ENCODE data around the gene LRRC26. TPM values are rescaled to one million over a fixed set of nuclear protein-coding genes. Genes with fewer than 3 reads are reported as not detected.

The LRRC26 gene
- total and polyA plus RNA-seq, 2 experiments from 2014 or later = not detected

- 29 to 31% methylated on average over 17 to 34 of the region's 44 CpGs for WGBS, 2 experiments (ENCODE audit: low coverage in 1 of 2, low lambda C conversion rate in 2 of 2, missing lambda C conversion rate in 2 of 2)
- H3K4me3 ChIP-seq = no peak overlapping the region
- H3K27me3 ChIP-seq (replicated peaks; ENCODE audit: insufficient read depth) = peaks cover 38% of the 10 kb centered on the region
- no peaks in the 10 kb centered on the region for H3K9me3 ChIP-seq (ENCODE audit: low read depth)
- H3K9ac ChIP-seq = no peak overlapping the region
- TF ChIP-seq EZH2phosphoT487 (IDR thresholded peaks at IDR 0.05; ENCODE audit: insufficient read depth, low read depth) = no peak
- TF ChIP-seq EZH2 (IDR thresholded peaks at IDR 0.05; ENCODE audit: insufficient read depth, poor library complexity, severe bottlenecking) = peak; percentile 32
- H3K27ac ChIP-seq = no peak overlapping the region
- no peaks in the 10 kb centered on the region for H3K4me1 ChIP-seq (ENCODE audit: insufficient read depth)
- H3K79me2 ChIP-seq (ENCODE audit: insufficient read depth) = no peaks in the 10 kb centered on the region
- no peaks in the 10 kb centered on the region for H3K9me2 ChIP-seq (ENCODE audit: insufficient read depth)
- H3K36me3 ChIP-seq (ENCODE audit: low read depth) = no peaks in the 10 kb centered on the region
- H3K4me2 ChIP-seq (ENCODE audit: unreplicated experiment) = no peak overlapping the region
- H2AFZ ChIP-seq = no peak overlapping the region
- H3F3A ChIP-seq (ENCODE audit: insufficient read depth) = no peaks in the 10 kb centered on the region
- peak; percentile 9 for DNase-seq
- H4K20me1 ChIP-seq (ENCODE audit: insufficient read depth) = no peaks in the 10 kb centered on the region
- in situ Hi-C loops (cut with MboI) = no loop called here
These were observed 2.5 kb downstream of the LRRC26 start for GRCh38 chr9:137167277-137167746.

GRCh38 chr9:137166380-137167229 is 3.2 kb downstream of the LRRC26 start:
- Histone ChIP-seq H4K20me1 (ENCODE audit: insufficient read depth) (no peaks in the 10 kb centered on the region), H3K4me1 (ENCODE audit: insufficient read depth) (no peaks in the 10 kb centered on the region), H3K27ac (no peak overlapping the region), H3K4me3 (no peak overlapping the region), H3K9me2 (ENCODE audit: insufficient read depth) (no peaks in the 10 kb centered on the region), H3K9me3 (ENCODE audit: low read depth) (no peaks in the 10 kb centered on the region), H3F3A (ENCODE audit: insufficient read depth) (no peaks in the 10 kb centered on the region), H3K36me3 (ENCODE audit: low read depth) (no peaks in the 10 kb centered on the region), H3K27me3 (replicated peaks; ENCODE audit: insufficient read depth) (peaks cover 43% of the 10 kb centered on the region), H3K4me2 (ENCODE audit: unreplicated experiment) (no peak overlapping the region), H3K79me2 (ENCODE audit: insufficient read depth) (no peaks in the 10 kb centered on the region), H2AFZ (no peak overlapping the region), H3K9ac (no peak overlapping the region)
- no peak for DNase-seq
- TF ChIP-seq EZH2 (IDR thresholded peaks at IDR 0.05; ENCODE audit: insufficient read depth, poor library complexity, severe bottlenecking) = peak; percentile 35
- TF ChIP-seq EZH2phosphoT487 (IDR thresholded peaks at IDR 0.05; ENCODE audit: insufficient read depth, low read depth) = no peak
- 43 to 55% methylated on average over 18 to 21 of the region's 22 CpGs for WGBS, 2 experiments (ENCODE audit: low coverage in 1 of 2, low lambda C conversion rate in 2 of 2, missing lambda C conversion rate in 2 of 2)
- in situ Hi-C loops (cut with MboI) = no loop called here

- in situ Hi-C loops (cut with MboI) = no loop called here
- no peaks in the 10 kb centered on the region for H3K79me2 ChIP-seq (ENCODE audit: insufficient read depth)
- H3K27ac ChIP-seq = no peak overlapping the region
- H2AFZ ChIP-seq = no peak overlapping the region
- no peak overlapping the region for H3K4me3 ChIP-seq
- H4K20me1 ChIP-seq (ENCODE audit: insufficient read depth) = no peaks in the 10 kb centered on the region
- no peaks in the 10 kb centered on the region for H3K36me3 ChIP-seq (ENCODE audit: low read depth)
- H3K4me2 ChIP-seq (ENCODE audit: unreplicated experiment) = no peak overlapping the region
- H3K9me3 ChIP-seq (ENCODE audit: low read depth) = no peaks in the 10 kb centered on the region
- H3K4me1 ChIP-seq (ENCODE audit: insufficient read depth) = no peaks in the 10 kb centered on the region
- no peak overlapping the region for H3K9ac ChIP-seq
- DNase-seq = no peak
- no peak for TF ChIP-seq EZH2phosphoT487 (IDR thresholded peaks at IDR 0.05; ENCODE audit: insufficient read depth, low read depth)
- no peak for TF ChIP-seq EZH2 (IDR thresholded peaks at IDR 0.05; ENCODE audit: insufficient read depth, poor library complexity, severe bottlenecking)
- H3F3A ChIP-seq (ENCODE audit: insufficient read depth) = no peaks in the 10 kb centered on the region
- no peaks in the 10 kb centered on the region for H3K9me2 ChIP-seq (ENCODE audit: insufficient read depth)
- peaks cover 39% of the 10 kb centered on the region for H3K27me3 ChIP-seq (replicated peaks; ENCODE audit: insufficient read depth)
- 54 to 64% methylated on average over 17 to 32 of the region's 32 CpGs for whole genome bisulfite sequencing, 2 experiments (ENCODE audit: low coverage in 1 of 2, low lambda C conversion rate in 2 of 2, missing lambda C conversion rate in 2 of 2)
These were observed 4.5 kb downstream of the LRRC26 start for GRCh38 chr9:137165250-137165836.

GRCh38 chr9:137164370-137165249 is 5.2 kb downstream of the LRRC26 start:
- H3K9me3 ChIP-seq (ENCODE audit: low read depth) = no peaks in the 10 kb centered on the region
- no peaks in the 10 kb centered on the region for H3K79me2 ChIP-seq (ENCODE audit: insufficient read depth)
- TF ChIP-seq EZH2 (IDR thresholded peaks at IDR 0.05; ENCODE audit: insufficient read depth, poor library complexity, severe bottlenecking) = no peak
- no peak for TF ChIP-seq EZH2phosphoT487 (IDR thresholded peaks at IDR 0.05; ENCODE audit: insufficient read depth, low read depth)
- no peak overlapping the region for H3K27ac ChIP-seq
- DNase-seq = no peak
- no peak overlapping the region for H3K4me2 ChIP-seq (ENCODE audit: unreplicated experiment)
- no peaks in the 10 kb centered on the region for H3F3A ChIP-seq (ENCODE audit: insufficient read depth)
- in situ Hi-C loops (cut with MboI) = no loop called here
- no peaks in the 10 kb centered on the region for H3K4me1 ChIP-seq (ENCODE audit: insufficient read depth)
- no peak overlapping the region for H2AFZ ChIP-seq
- no peak overlapping the region for H3K9ac ChIP-seq
- no peak overlapping the region for H3K4me3 ChIP-seq
- WGBS, 2 experiments (ENCODE audit: low coverage in 1 of 2, low lambda C conversion rate in 2 of 2, missing lambda C conversion rate in 2 of 2) = 46 to 57% methylated on average over 33 to 34 of the region's 34 CpGs
- H3K27me3 ChIP-seq (replicated peaks; ENCODE audit: insufficient read depth) = peaks cover 45% of the 10 kb centered on the region
- H3K9me2 ChIP-seq (ENCODE audit: insufficient read depth) = no peaks in the 10 kb centered on the region
- no peaks in the 10 kb centered on the region for H4K20me1 ChIP-seq (ENCODE audit: insufficient read depth)
- H3K36me3 ChIP-seq (ENCODE audit: low read depth) = no peaks in the 10 kb centered on the region

Measured in GM23248 (cell line).